NCI-H82 treated with DMSO at 0.1 percent for 48 hours (cell line): ENCODE results near the gene BTBD9.

Experiments used
- DNase-seq: peaks from one replicate; lab custom pipeline; 2025; ENCODE audit not compliant: unreplicated experiment; lab: John Stamatoyannopoulos, UW

The BTBD9 gene

DNA sequence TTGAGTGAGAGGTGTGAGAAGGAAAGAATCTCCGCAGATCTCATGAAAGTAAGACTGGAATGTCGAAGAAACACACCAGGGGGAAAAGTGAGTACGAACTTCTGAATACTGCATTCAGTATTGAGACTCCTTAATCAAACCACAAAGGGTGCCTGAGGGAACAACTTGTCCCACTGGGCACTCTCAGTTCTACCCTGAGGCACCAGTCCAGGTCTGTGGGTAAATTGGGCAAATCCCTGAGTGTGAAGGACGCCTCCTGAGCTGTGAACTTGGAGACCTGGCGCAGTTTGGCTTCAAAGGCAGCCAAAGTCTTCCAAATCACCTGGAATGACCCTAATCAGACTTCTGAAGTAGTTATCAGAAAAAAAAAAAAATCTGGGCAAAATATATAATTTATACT lies 329.7 kb downstream of the BTBD9 start:
- no peak for DNase-seq

DNA sequence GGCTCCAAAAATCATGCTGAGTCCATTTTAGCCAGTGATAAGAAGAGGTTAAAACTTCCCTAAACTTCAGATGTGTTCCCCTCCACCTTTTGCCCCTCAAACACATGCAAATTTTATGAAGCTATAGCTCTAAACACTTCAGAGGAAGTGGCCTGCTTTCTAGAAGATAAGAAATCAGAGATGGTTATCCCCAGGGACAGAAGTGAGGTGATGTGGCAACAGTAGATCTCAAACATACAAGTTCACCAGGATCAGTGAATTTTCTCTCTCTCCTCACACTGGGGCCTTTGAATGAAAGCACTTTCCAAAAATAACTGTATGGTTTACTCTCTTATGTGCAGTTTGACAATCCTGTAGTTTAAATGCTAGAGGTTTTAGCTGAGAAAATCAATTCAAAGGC lies 332.0 kb downstream of the BTBD9 start:
- DNase-seq = no peak

DNA sequence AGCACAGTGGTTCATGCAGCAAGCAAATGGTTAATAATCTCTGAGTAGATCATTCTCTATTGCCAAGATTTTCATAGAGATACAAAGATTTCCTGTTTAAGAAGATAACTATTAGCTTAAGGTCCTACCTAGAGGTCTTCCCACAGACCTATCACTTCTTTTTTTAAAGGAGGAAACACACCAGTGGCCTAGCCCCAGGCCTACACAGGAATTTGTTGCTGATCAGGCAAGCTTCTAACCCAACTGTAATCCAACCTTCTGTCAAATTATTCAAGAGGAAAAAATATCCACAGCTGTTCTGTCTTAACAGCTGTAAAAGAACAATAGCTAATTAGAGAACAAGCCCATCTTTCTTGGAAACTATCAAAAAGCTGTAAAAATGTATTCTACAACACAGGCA lies 332.8 kb downstream of the BTBD9 start:
- DNase-seq = no peak

DNA sequence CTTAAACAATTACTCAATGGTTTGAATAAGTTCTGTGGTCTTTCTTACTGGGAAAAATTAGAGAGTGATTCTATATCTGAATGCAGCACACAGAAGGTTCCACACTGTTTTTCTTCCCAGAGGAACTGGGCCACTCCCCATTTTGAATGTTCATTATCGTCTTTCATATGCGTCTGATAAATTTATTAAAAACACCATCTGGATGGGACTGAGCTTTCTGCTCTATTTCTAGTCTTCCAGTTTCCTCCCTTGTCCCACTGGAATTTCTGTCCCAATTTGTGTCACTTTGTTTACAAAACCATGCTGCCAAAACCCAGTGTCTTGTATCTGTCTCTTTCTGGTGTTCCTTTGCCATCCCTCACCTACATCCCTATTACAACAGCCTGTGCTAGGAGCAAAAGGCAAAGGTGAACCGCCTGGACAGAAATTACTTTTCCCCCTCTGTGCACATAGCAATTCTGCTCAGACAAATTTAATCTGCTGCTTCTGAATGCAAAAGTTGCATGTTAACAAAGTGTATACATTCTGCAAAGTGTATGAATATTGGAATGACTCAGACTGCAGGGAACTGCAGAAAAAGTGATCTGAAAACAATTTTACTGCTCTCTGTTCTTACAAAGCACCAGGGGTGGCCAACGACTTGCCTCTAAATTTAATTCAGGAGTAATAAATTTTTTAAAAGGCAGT lies 333.6 kb downstream of the BTBD9 start:
- DNase-seq = no peak

DNA sequence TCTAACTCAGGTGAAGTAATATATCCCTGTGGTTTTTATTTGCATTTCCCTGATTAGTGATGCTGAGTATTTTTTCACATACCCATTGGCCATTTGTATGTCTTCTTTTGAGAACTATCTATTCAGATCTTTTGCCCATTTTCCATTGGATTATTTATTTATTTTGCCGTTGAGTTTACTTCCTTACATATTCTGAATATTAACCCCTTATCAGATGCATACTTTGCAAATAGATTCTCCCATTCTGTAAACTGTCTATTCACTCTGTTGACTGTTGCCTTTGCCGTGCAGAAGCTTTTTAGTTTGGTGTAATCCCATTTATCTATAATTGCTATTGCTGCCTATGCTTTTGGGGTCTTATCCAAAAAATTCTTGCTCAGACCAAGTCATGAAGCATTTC lies 336.9 kb downstream of the BTBD9 start:
- no peak for DNase-seq

DNA sequence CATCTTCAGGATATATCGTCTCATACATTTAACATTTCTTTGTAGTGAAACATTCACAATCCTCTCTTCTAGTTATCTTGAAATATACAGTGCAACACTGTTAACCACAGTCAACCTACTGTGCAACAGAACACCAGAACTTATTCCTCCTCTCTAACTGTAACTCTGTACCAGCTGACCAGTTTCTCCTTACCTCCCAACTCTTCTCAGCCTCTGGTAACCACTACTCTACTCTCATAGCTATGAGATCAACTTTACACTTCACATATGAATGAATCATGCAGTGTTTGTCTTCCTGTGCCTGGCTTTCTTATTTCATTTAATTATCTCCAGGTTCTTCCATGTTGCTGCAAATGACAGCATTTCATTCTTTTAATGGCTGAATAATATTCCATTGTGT lies 337.6 kb downstream of the BTBD9 start:
- DNase-seq = no peak

DNA sequence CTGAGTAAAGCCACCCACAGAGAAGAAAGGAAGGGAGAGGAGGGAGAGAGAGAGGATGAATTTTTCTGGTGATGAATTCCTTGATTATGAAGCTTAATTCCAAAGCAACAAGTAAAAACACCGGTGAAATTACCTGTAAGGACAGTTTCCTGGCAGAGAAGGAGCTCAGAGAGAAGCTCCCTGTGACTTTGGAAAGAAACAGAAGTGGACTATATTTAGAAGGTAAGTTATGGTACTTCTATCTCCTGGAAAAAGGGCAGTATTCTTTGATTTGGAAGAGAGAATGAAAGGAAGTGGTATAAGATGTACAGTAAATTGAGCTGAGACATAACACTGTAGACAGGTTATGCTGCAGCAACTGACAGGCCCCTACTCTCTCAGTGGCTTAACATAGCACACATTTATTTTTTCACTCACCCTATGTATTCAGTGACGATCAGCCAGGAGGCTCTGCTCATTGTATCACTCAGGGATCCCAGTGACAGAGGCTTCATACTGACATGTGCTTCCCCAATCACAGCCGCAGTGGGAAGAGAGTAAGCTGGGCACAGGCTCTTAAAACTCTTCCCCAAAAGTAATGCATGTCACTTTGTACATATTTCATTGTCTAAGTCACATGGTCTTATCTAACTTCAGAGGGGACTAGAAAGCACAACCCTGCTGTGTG lies 349.5 kb downstream of the BTBD9 start:
- no peak for DNase-seq

DNA sequence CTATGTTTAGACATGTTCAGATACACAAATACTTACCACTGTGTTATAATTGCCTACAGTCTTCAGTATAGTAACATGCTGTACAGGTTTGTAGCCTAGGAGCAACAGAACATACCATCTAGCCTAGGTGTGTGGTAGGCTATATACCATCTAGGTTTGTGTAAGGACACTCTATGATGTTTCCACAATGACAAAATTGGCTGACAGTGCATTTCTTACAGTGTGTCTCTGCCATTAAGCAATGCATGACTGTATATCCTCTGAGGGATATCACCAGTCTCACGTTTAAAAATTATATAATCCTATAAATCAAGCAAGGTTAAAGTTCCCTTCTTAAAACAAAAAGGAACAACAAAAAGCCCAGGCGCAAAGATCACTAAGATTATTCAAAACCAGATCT lies 352.2 kb downstream of the BTBD9 start:
- no peak for DNase-seq

DNA sequence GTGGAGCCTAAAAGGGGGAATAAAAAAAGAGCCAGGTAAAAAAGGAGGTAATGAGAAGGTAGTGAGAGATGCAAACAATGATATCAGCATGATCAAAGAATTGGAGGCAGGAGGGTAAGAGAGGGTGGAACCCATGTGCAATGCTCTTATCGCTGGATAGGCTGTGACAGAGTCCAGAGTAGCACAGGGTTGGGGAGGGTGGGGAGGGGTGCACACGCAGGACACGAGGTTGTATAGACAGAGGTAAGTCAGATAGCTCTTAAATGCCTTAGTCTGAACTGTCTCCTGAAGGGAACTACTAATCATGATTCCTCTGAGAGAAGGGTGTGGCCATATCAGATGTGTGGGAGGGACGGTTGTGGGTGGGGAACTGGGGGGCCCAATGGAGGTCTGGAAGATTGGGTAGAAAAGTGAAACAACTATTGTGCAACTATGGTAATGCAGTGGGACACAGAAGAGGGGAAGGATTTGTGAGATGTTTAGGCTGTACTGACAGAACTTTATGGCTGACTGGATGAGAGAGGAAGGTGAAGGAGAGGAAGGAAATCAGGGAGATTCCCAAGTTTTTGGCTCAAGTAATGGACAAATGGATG lies 354.8 kb downstream of the BTBD9 start:
- no peak for DNase-seq

DNA sequence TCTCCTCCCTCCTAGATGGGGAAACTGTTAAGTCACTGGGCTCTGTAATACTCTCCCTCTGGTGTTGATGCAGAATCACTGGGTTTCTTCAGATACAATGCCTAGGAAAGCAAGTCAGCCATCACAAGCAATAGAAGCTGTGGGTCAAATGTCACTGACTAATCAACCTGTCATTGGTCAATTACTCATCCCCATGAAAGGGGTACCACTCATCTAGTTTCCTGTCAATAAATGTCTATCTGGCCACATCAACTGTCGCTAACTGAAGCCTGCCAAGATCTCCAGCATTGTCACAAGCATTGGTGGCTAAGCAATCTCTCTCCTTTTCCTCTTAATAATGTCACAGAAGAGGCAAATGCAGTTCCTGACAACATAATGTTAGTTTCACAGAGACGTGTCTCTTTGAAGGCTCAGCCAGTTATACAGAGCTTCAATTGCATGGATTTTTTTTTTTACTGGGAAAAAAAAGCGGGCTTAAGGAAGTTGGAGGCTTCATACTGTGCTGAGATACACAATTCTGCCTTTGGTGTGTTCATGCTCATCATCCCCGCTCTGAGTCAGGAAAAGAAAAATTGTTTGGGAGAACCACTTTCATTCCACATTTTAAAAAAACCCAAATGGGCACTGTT lies 355.9 kb downstream of the BTBD9 start:
- DNase-seq = no peak

DNA sequence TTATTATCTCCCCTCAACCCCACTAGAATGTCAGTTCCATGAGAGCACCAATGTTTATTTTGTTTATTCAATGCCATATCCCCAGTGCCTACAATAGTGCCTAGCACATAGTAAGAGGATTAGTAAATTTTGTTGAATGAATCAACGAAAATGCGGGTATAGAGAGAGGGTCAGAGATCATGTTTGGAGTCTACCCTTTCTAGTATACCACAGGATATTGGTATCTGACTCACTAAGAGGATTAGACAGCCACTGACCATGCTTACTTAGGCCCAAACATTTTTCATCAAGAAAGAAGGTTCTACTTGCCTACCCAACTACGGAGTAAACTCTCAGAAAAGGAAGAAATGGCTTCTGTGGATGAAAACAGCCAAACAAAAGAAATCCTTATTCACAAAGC lies 356.8 kb downstream of the BTBD9 start:
- DNase-seq = no peak

DNA sequence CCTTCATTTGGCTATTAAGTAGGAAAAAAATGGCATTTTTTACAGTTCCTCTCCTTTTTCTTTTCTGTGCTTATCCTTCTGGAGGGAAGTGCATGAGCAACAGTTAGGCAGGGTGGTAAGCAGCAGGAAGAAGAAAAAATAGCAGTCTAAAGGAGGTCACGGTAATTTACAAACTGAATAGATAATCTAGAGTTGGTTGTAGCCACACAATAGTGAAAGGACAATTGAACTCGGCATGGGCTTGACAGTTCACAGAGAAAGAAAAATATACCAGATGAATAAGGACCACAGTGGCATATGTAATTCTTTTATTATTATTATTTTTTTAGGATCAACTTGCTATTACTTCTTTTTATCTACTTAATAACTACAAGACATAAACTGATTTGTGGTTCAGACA lies 358.6 kb downstream of the BTBD9 start:
- no peak for DNase-seq

DNA sequence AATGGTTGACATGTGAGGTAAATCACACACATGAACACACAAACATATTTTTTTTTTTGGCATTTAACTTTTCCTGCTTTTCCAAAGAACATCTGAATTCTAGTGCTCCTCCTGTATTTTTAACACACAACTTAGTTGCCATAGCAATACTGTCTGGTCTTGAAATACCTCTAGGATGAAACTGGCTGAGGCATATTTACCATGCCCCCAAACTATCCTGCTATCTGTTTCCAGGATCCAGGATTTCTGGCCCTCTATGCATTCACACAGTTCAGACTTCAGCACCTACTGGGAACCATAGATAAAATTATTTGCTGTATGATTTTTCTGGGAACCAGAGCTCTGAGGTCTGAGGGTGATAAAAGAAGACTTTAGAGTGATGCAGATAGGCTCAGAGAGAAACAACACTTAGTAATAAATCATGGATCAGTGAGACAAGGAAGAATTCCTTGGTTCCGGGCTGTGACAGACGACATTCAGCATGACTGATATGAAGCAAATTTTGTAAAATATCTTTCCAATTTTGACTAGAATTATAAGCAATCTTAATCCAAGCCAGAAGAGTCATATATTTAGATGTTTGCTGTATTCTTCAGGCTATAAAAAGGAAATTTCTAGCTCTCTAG lies 359.7 kb downstream of the BTBD9 start:
- no peak for DNase-seq

DNA sequence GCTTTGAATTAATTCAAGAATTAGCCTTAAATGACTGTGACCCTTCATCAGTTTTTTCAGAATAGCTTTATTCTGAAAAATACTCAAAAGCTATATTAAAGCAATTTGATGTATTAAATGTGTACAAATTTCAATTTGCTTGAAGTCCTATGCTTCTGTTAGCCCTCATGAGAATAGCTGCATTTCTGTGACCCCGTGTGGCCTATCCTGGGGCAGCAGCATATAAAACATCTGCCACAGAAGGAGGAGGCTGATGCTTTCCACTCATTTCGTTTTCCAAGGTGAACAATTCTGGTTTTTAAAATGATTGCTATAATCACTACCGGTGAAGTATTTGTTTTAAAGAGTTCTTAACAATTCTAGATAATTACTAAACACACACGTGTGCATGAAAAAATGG lies 360.3 kb downstream of the BTBD9 start:
- DNase-seq = no peak

DNA sequence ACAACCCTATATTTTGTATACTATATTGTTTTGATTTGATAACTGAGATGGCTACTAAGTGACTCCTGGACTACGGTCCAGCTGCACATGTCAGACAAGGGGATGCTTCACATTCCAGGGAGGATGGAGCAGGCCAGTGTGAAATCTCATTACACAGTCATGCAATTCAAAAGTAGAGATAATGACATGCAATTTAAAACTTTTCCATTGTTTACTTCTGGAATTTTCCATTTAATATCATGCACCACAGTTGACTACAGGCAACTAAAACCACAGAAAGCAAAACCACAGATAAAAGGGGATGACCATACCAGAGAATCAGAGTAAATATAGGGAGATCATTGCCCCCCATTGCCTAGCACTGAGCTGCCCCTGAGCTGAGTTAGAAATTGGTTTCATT lies 366.4 kb downstream of the BTBD9 start:
- DNase-seq = no peak

DNA sequence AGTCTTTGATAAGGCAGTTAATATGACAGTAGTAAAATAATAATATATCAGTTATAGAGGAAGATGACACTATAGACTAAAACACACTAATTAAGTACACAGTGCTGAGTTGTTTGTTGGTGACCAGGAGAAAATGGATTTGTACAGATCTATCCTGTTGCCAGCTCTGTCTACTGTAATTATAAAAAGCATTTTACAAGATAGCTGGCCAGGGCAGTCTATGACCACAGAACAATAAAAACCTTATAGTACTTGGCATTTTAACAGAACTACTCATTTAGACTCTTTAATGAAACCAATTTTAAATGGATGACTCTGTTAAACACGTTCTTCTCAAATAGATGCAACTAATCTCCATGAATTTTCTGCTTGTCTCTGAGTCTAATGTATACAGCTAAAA lies 367.5 kb downstream of the BTBD9 start:
- DNase-seq = no peak

DNA sequence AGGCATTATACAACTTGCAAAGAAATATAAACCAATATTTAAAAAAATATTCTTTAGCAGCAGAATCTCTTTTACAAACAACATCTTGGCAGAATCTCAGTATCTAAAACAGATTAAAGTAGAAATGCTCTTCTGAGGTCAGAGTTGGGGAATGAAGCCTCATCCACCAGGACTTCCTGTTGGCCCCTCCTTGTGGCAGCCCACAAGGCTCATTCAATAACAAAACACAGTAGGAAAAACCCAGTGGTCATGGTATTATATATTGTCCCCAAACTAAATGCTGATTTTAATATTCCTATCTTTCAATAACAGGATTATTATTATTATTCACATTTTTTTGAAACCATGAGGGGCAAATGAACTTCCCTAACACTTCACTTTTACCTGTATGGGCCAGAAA lies 368.6 kb downstream of the BTBD9 start:
- no peak for DNase-seq

DNA sequence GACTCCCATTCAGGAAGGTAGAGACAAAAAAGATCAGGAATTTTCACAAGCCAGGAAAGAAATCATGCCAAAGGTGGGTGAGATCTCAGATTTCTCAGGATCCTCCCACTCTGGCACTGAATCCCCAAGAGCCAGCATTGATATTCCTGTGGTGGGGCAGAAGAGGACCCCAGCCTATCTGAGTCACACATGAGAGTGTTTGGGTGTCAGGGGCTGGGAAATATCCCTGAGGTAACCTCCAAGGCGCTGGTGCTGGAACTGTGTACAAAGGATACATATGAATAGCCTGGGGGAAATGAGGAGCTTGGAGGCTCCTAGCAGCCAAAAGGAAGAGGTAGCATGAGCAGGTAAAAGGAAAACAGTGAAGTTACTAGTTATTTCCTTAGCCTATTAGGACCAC lies 369.4 kb downstream of the BTBD9 start:
- DNase-seq = no peak

DNA sequence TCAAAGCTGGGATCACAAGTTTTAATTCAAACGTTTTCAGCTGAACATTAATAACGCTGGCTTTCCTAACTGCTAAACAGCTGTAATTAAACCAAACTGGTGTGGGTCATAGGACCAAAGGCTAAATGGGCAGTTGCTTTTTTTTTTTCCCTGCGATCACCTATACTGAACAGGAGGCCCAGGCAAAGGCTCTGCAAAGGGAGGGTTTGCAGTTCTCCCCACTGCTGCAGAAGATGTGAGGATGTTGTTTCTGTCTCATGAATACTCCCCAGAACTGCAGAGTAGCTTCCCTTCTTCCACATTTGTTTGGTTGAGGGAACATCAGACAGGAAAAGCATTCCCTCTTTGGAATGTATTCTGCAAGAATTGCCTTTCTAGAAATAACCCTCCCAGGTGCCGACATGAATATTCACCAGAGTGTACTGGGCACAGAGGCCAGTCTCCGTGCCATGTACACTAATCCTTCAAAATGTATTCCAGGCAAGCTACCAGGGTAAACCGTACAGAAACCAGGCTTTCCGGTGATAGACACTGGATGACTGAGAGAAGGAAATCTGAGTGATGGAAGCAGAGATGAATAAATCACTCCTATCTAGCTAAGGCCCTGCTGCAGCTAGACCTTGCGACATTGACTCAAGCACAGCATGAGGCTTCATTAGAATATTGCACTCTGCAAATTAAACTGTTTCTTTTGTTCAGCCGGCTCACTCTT lies 370.1 kb downstream of the BTBD9 start:
- no peak for DNase-seq

DNA sequence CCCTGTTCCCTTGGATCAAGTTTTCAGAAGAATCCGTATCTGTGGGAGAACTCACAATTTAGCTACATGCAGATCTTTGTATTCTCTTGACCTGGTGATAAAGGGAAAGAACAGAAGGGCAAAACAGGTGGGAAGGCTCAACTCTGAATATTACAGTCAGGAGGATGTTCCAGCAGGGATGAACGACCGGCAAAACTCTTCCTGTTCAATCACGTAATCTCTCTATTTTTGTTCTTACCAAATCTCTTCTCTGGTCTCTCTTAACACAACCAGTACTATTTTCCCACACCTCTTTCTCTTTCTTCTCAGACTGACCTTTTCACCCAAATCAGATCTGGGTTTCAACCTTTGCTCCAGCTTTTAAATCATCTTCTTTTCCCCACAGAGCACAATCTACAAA lies 371.4 kb downstream of the BTBD9 start:
- DNase-seq = no peak

DNA sequence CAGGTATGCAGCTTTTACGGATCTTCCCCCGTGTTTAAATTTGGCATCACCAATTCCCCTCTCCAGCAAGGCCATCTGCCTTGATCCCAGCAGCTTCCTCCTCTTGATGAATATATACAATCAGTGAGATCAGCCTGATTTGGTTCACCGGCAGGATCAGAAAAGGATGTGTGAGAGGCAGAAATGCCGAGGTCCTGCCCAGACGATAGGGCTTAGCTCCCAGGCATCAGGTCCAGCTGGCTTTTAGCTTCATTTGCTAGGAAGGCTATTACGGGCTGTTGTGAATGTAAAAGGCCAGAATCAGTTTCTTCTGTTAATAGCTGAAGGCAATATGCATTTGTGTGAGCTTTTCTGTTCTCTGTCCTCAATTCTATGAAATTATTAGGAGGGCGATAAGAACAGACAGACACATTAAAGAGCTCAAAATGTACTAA lies 372.8 kb downstream of the BTBD9 start:
- no peak for DNase-seq
